ENCODE results near the gene BCAP29. TPM values are rescaled to one million over a fixed set of nuclear protein-coding genes. Genes with fewer than 3 reads are reported as not detected.
A peak's percentile ranks its signal among the peaks of the same experiment; 100 is the strongest.

BCAP29 gene
- total RNA-seq, 2 experiments from 2014 or later: 11.0 to 11.7 TPM

GRCh38 chr7:107560898-107561516, 19.0 kb upstream of the BCAP29 start:
- peaks cover 44% of the 10 kb centered on the region for H3K36me3 Mint-ChIP-seq (ENCODE audit: low read depth)
- intact Hi-C loops (cut with DNase I, micrococcal nuclease): loop anchor here (5.0 to 10.0 kb wide), 7 partner anchors 184 to 1276 kb away; partner anchors contain the start of genes CBLL1 (in 1 of the 2), CCDC71L (in 1 of the 2), DLD (in 1 of the 2) and HBP1 (in 1 of the 2)
- H3K27ac Mint-ChIP-seq: peak overlapping the region; percentile 94
- H3K4me3 Mint-ChIP-seq: peak overlapping the region; percentile 93
- ATAC-seq (ENCODE audit: poor library complexity) (peak; percentile 52), DNase-seq (peak in 5 of 14 experiments; percentile 24 to 83 (median 76))
- Histone ChIP-seq H3K27ac (ENCODE audit: low read depth in 1 of 2, low read length in 2 of 2) (peak overlapping the region in 1 of 2 donors; percentile 58), H3K4me3 (ENCODE audit: low read length) (peak overlapping the region; percentile 13), H3K9me3 (ENCODE audit: control insufficient read depth in 1 of 2, insufficient read depth in 1 of 2, low read length in 2 of 2) (no peaks in the 10 kb centered on the region), H3K27me3 (ENCODE audit: control insufficient read depth in 1 of 2, insufficient read depth in 2 of 2, low read length in 2 of 2) (no peaks in the 10 kb centered on the region), H3K36me3 (ENCODE audit: insufficient read depth, low read length) (peaks cover 22% of the 10 kb centered on the region), H3K4me1 (ENCODE audit: insufficient read depth, low read length) (peaks cover 40% of the 10 kb centered on the region)
- no peak for TF ChIP-seq CTCF (IDR thresholded peaks at IDR 0.05)
- H3K9me3 Mint-ChIP-seq: no peaks in the 10 kb centered on the region
- CTCF ChIA-PET: no interaction called here
- no peaks in the 10 kb centered on the region for H3K27me3 Mint-ChIP-seq
- POLR2A ChIA-PET: interaction anchor here (1.0 kb wide), 3 partner anchors 16 to 435 kb away, joined by 3 to 4 read pairs (median 3); partner anchors contain the start of gene CBLL1
- H3K4me1 Mint-ChIP-seq (ENCODE audit: low read depth): peaks cover 69% of the 10 kb centered on the region

- ChIA-PET POLR2A (interaction anchor here (0.6 to 2.5 kb wide), 16 partner anchors 10 to 1528 kb away, joined by 3 to 26 read pairs (median 4); partner anchors contain the start of genes BCAP29, CBLL1, HBP1 and PIK3CG), CTCF (interaction anchor here (1.6 to 1.9 kb wide), 2 partner anchors 20 to 180 kb away, joined by 4 to 5 read pairs; no protein-coding TSS in a partner anchor)
- Histone ChIP-seq H3K4me1 (ENCODE audit: insufficient read depth, low read length) (peaks cover 38% of the 10 kb centered on the region), H3K27ac (ENCODE audit: low read depth in 1 of 2, low read length in 2 of 2) (peak overlapping the region; percentile 87 to 90), H3K27me3 (ENCODE audit: control insufficient read depth in 1 of 2, insufficient read depth in 2 of 2, low read length in 2 of 2) (no peaks in the 10 kb centered on the region), H3K4me3 (ENCODE audit: low read length) (peak overlapping the region; percentile 83), H3K36me3 (ENCODE audit: insufficient read depth, low read length) (peaks cover under 1% of the 10 kb centered on the region), H3K9me3 (ENCODE audit: control insufficient read depth in 1 of 2, insufficient read depth in 1 of 2, low read length in 2 of 2) (no peaks in the 10 kb centered on the region)
- Mint-ChIP-seq H3K9me3 (no peaks in the 10 kb centered on the region), H3K4me1 (ENCODE audit: low read depth) (peaks cover 72% of the 10 kb centered on the region), H3K27ac (peak overlapping the region; percentile 94), H3K27me3 (no peaks in the 10 kb centered on the region), H3K4me3 (peak overlapping the region; percentile 93), H3K36me3 (ENCODE audit: low read depth) (peaks cover 33% of the 10 kb centered on the region)
- peak in 1 of 14 experiments; percentile 10 for DNase-seq
- TF ChIP-seq CTCF (IDR thresholded peaks at IDR 0.05): no peak
- intact Hi-C loops (cut with DNase I, micrococcal nuclease): loop anchor here (2.0 to 10.0 kb wide), 9 partner anchors 18 to 1278 kb away; partner anchors contain the start of genes CBLL1 (in 2 of the 2), BCAP29 (in 1 of the 2), CCDC71L (in 1 of the 2) and DLD (in 1 of the 2)
- ATAC-seq (ENCODE audit: poor library complexity): peak; percentile 49
Observed at GRCh38 chr7:107563081-107563774, 16.8 kb upstream of the BCAP29 start.
